H7 (cell line): Measurements from ENCODE around the gene NTF3. TPM values are rescaled to one million over a fixed set of nuclear protein-coding genes. Genes with fewer than 3 reads are reported as not detected.

Source experiments
- DNase-seq: peaks from one replicate; pipeline ENCODE4 v3.0.0; 2012
- H3K27me3 ChIP-seq: 2 replicates; pipeline ENCODE4 v1.6.0; 2011; ENCODE audit warnings: mild to moderate bottlenecking, low read length; ENCODE audit not compliant: control insufficient read depth, insufficient read depth
- H3K36me3 ChIP-seq: replicated peaks from 2 replicates; pipeline ENCODE4 v1.5.1; 2011; ENCODE audit warnings: low read length; ENCODE audit not compliant: control insufficient read depth, insufficient read depth
- H3K4me3 ChIP-seq: 2 replicates; pipeline ENCODE4 v1.5.1; 2011; ENCODE audit warnings: low read depth, mild to moderate bottlenecking, control low read depth, low read length, moderate library complexity; ENCODE audit not compliant: insufficient read depth
- total RNA-seq: library from RNA; depleted of rRNA; stranded (reverse); fragments of >200 nt; shearing (Covaris generic); gene quantifications from 2 replicates; pipeline ENCODE4 v1.2.3, GENCODE V29; 2014

NTF3 gene
- total RNA-seq, 1 experiment from 2014 or later: 0.90 TPM

- Histone ChIP-seq H3K36me3 (no peaks in the 10 kb centered on the region), H3K4me3 (no peak overlapping the region), H3K27me3 (no peaks in the 10 kb centered on the region)
- DNase-seq: no peak
Measured at GRCh38 chr12:5416571-5416970, 15.3 kb upstream of the NTF3 start.

- Histone ChIP-seq H3K36me3 (no peaks in the 10 kb centered on the region), H3K4me3 (no peak overlapping the region), H3K27me3 (no peaks in the 10 kb centered on the region)
- no peak for DNase-seq
Measured at GRCh38 chr12:5417500-5417899, 14.4 kb upstream of the NTF3 start.

GRCh38 chr12:5428332-5429221 is 3.3 kb upstream of the NTF3 start:
- H3K36me3 ChIP-seq: no peaks in the 10 kb centered on the region
- peak overlapping the region; percentile 15 for H3K4me3 ChIP-seq
- DNase-seq: peak; percentile 80
- peaks cover 47% of the 10 kb centered on the region for H3K27me3 ChIP-seq

GRCh38 chr12:5429741-5430557 is 2.0 kb upstream of the NTF3 start:
- Histone ChIP-seq H3K4me3 (peak overlapping the region; percentile 43), H3K27me3 (peaks cover 61% of the 10 kb centered on the region), H3K36me3 (no peaks in the 10 kb centered on the region)
- DNase-seq: peak; percentile 84

- H3K4me3 ChIP-seq: peak overlapping the region; percentile 43
- H3K27me3 ChIP-seq: peaks cover 71% of the 10 kb centered on the region
- DNase-seq: peak; percentile 48
- no peaks in the 10 kb centered on the region for H3K36me3 ChIP-seq
Measured at GRCh38 chr12:5430641-5431603, 986 bp upstream of the NTF3 start.

GRCh38 chr12:5433081-5433844 is 1.4 kb downstream of the NTF3 start:
- peaks cover 85% of the 10 kb centered on the region for H3K27me3 ChIP-seq
- H3K4me3 ChIP-seq: peak overlapping the region; percentile 43
- DNase-seq: peak; percentile 76
- H3K36me3 ChIP-seq: no peaks in the 10 kb centered on the region

- no peak for DNase-seq
- Histone ChIP-seq H3K36me3 (no peaks in the 10 kb centered on the region), H3K4me3 (no peak overlapping the region; the same call in 1 of the 2 replicates), H3K27me3 (peaks cover 81% of the 10 kb centered on the region)
Measured at GRCh38 chr12:5433845-5434646, 2.1 kb downstream of the NTF3 start.

- DNase-seq: no peak
- no peaks in the 10 kb centered on the region for H3K36me3 ChIP-seq
- H3K27me3 ChIP-seq: peaks cover 74% of the 10 kb centered on the region
- no peak overlapping the region for H3K4me3 ChIP-seq
Measured at GRCh38 chr12:5434647-5435560, 3.0 kb downstream of the NTF3 start.

- DNase-seq: no peak
- Histone ChIP-seq H3K36me3 (no peaks in the 10 kb centered on the region), H3K4me3 (no peak overlapping the region), H3K27me3 (peaks cover 57% of the 10 kb centered on the region)
Measured at GRCh38 chr12:5437182-5437583, 5.3 kb downstream of the NTF3 start.

GRCh38 chr12:5437589-5437988 is 5.7 kb downstream of the NTF3 start:
- DNase-seq: no peak
- Histone ChIP-seq H3K36me3 (no peaks in the 10 kb centered on the region), H3K27me3 (peaks cover 53% of the 10 kb centered on the region), H3K4me3 (no peak overlapping the region)

- DNase-seq: no peak
- Histone ChIP-seq H3K27me3 (peaks cover 42% of the 10 kb centered on the region), H3K36me3 (no peaks in the 10 kb centered on the region), H3K4me3 (no peak overlapping the region)
Measured at GRCh38 chr12:5438671-5439200, 6.8 kb downstream of the NTF3 start.

GRCh38 chr12:5439371-5439771 is 7.5 kb downstream of the NTF3 start:
- no peak overlapping the region for H3K4me3 ChIP-seq
- H3K36me3 ChIP-seq: no peaks in the 10 kb centered on the region
- no peak for DNase-seq
- peaks cover 35% of the 10 kb centered on the region for H3K27me3 ChIP-seq
